Loucy (cell line): ENCODE data around the gene GPLD1.
A peak's percentile ranks its signal among the peaks of the same experiment; 100 is the strongest.

ENCODE experiments used
- H2AFZ ChIP-seq: fragments of 200-600 bp; sonication (generic); 2 replicates; pipeline ENCODE4 v1.6.0; 2016; ENCODE audit warnings: antibody characterized with exemption, mild to moderate bottlenecking, low read length, moderate library complexity
- H3F3A ChIP-seq: fragments of 200-600 bp; 2 replicates; pipeline ENCODE4 v1.6.0; 2016; ENCODE audit warnings: antibody characterized with exemption, low read depth, mild to moderate bottlenecking
- H3K27me3 ChIP-seq: fragments of 200-600 bp; sonication (generic); 2 replicates; pipeline ENCODE4 v1.6.1; 2014; ENCODE audit warnings: low read length, mild to moderate bottlenecking; ENCODE audit not compliant: insufficient read depth, poor library complexity, severe bottlenecking
- H3K36me3 ChIP-seq: fragments of 200-600 bp; sonication (generic); 2 replicates; pipeline ENCODE4 v1.6.1; 2016; ENCODE audit warnings: low read length; ENCODE audit not compliant: insufficient read depth
- H3K4me1 ChIP-seq: fragments of 200-600 bp; sonication (generic); 2 replicates; pipeline ENCODE4 v1.5.1; 2014; ENCODE audit warnings: low read length, mild to moderate bottlenecking; ENCODE audit not compliant: insufficient read depth, poor library complexity, severe bottlenecking
- H3K4me2 ChIP-seq: fragments of 200-600 bp; sonication (generic); 2 replicates; pipeline ENCODE4 v1.6.0; 2014; ENCODE audit warnings: antibody characterized with exemption, low read length, low read depth, mild to moderate bottlenecking; ENCODE audit not compliant: poor library complexity, severe bottlenecking
- H3K4me3 ChIP-seq: fragments of 200-600 bp; sonication (generic); 2 replicates; pipeline ENCODE4 v1.5.1; 2014; ENCODE audit warnings: low read length, mild to moderate bottlenecking, mixed read lengths; ENCODE audit not compliant: poor library complexity, severe bottlenecking
- H3K79me2 ChIP-seq: fragments of 200-600 bp; sonication (generic); 2 replicates; pipeline ENCODE4 v1.6.1; 2014; ENCODE audit warnings: low read length; ENCODE audit not compliant: insufficient read depth
- H3K9ac ChIP-seq: fragments of 200-600 bp; sonication (generic); 2 replicates; pipeline ENCODE4 v1.6.0; 2014; ENCODE audit warnings: mild to moderate bottlenecking, low read depth, low read length, moderate library complexity; ENCODE audit not compliant: poor library complexity, severe bottlenecking
- H3K9me2 ChIP-seq: fragments of 200-600 bp; sonication (generic); replicated peaks from 2 replicates; pipeline ENCODE4 v1.6.1; 2016; ENCODE audit warnings: low read depth, low read length, mixed read lengths
- H3K9me3 ChIP-seq: fragments of 200-600 bp; sonication (generic); 2 replicates; pipeline ENCODE4 v1.6.1; 2014; ENCODE audit warnings: mild to moderate bottlenecking, antibody characterized with exemption, low read length, low read depth; ENCODE audit not compliant: insufficient read depth
- H4K20me1 ChIP-seq: fragments of 200-600 bp; sonication (generic); 2 replicates; pipeline ENCODE4 v1.6.0; 2014; ENCODE audit warnings: antibody characterized with exemption, low read length, mild to moderate bottlenecking; ENCODE audit not compliant: insufficient read depth, poor library complexity, severe bottlenecking
- EZH2phosphoT487 ChIP-seq: fragments of 200-600 bp; IDR thresholded peaks from 2 replicates; pipeline ENCODE4 v1.6.1; 2018; ENCODE audit warnings: antibody characterized with exemption, mild to moderate bottlenecking, moderate library complexity, borderline replicate concordance
- TF ChIP-seq, protein P1 (sequence below): fragments of 200-600 bp; sonication (generic); conservative IDR thresholded peaks from 2 replicates; pipeline ENCODE4 v1.5.1; 2014; ENCODE audit warnings: mild to moderate bottlenecking, antibody characterized with exemption, low read length

Gene GPLD1

DNA sequence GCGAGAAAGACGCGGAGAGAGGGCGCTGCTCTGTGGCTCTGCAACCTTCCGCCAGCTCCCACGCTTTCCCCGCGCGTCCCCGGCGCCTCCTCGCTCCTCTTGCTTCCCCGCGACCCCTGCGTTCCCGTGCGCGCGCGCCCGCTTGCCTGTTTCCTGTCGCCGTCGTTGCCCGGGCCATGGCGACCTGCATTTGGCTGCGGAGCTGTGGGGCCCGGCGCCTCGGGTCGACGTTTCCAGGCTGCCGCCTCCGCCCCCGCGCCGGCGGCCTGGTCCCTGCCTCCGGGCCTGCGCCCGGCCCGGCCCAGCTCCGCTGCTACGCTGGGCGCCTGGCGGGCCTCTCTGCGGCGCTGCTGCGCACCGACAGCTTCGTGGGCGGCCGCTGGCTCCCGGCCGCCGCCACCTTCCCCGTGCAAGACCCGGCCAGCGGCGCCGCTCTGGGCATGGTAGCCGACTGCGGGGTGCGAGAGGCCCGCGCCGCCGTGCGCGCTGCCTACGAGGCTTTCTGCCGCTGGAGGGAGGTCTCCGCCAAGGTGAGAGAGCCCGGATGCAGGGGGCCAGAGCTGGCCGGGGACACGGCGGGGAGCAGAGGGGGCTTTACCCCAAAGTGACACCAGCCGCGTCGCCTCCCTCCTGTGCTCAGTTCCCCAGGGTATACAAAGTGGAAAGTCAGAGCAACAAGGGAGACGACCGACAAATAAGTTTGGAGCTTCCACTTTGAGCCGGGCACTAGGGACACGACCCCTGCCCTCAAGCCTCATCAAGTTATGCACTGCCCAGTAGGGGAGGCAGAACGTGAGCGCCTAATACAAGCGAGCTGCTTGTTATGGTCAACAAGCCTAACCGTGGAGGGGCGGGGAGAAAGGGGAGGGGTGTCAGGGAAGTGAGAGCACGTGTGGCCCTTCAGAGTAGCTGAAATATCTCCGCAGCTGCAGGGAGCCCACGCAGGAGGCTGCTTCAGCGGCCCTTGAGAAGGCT, 5.7 kb upstream of the GPLD1 start, which contains the start of gene ALDH5A1:
Gene ALDH5A1 (plus strand): TSS at position 149 of the 975 bp plus-strand sequence. CDS start 28 bp downstream, at position 177.
- Histone ChIP-seq H3K4me2 (peak within 1 kb of the TSS; percentile 89), H3K4me1 (peaks cover 28% of the 10 kb centered on the region), H3K9ac (peak within 1 kb of the TSS; percentile 68), H3K4me3 (peak within 1 kb of the TSS; percentile 82), H2AFZ (peak within 1 kb of the TSS; percentile 95), H3K9me3 (no peaks in the 10 kb centered on the region), H3K36me3 (no peaks in the 10 kb centered on the region), H4K20me1 (peaks cover 6% of the 10 kb centered on the region), H3K27me3 (no peaks in the 10 kb centered on the region), H3F3A (no peaks in the 10 kb centered on the region), H3K79me2 (no peaks in the 10 kb centered on the region), H3K9me2 (no peaks in the 10 kb centered on the region)
- TF ChIP-seq, protein P1, sequence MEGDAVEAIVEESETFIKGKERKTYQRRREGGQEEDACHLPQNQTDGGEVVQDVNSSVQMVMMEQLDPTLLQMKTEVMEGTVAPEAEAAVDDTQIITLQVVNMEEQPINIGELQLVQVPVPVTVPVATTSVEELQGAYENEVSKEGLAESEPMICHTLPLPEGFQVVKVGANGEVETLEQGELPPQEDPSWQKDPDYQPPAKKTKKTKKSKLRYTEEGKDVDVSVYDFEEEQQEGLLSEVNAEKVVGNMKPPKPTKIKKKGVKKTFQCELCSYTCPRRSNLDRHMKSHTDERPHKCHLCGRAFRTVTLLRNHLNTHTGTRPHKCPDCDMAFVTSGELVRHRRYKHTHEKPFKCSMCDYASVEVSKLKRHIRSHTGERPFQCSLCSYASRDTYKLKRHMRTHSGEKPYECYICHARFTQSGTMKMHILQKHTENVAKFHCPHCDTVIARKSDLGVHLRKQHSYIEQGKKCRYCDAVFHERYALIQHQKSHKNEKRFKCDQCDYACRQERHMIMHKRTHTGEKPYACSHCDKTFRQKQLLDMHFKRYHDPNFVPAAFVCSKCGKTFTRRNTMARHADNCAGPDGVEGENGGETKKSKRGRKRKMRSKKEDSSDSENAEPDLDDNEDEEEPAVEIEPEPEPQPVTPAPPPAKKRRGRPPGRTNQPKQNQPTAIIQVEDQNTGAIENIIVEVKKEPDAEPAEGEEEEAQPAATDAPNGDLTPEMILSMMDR, result peak; percentile 37
- TF ChIP-seq EZH2phosphoT487, result no peak

DNA sequence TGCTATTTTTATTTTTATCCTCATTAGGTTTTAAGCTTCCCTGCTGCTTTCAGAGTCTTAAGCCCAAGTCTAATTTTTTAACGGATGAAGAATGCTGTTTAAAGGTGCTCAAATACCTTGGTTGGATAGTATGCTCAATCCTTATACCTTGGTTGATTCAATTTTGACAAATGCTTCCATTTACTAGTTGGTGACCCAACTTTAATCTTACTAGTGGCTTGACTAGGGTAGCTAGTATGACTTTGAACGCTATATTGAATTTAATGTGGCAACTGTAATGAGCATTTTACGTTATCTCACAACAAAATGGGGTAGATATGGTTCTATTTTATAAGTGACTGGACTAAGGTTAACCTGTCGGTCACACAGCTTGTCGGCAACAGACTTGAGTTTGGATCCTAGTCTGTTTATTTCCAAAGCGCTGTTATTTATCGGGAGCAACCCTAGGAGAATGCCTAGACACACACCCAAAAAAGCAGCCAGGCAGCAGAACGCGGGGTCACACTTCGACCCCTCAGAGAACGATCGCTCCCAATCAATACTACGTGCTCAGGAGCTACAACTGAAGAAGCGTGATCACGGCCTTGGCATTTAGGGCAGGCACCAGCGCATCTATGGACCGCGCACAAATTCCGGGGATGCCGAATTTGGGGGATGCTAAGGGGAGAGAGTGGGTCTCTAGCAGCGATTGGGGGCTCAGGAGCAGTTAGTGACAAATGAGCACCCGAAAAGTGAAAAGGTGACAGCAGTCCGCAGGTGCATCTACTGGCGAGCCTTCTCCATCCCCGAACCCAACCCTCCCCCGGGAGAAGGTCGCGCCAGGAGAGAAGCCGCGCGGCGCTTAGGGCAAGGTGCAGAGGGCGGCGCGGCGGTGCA, 4.8 kb upstream of the GPLD1 start:
- Histone ChIP-seq H4K20me1 (peaks cover 6% of the 10 kb centered on the region), H3K4me3 (peak overlapping the region; percentile 82), H3K4me1 (peaks cover 28% of the 10 kb centered on the region), H3K9me2 (no peaks in the 10 kb centered on the region), H3K9me3 (no peaks in the 10 kb centered on the region), H3K36me3 (no peaks in the 10 kb centered on the region), H3K9ac (peak overlapping the region; percentile 68), H3F3A (no peaks in the 10 kb centered on the region), H2AFZ (peak overlapping the region; percentile 95), H3K4me2 (peak overlapping the region; percentile 89), H3K79me2 (no peaks in the 10 kb centered on the region), H3K27me3 (no peaks in the 10 kb centered on the region)
- no peak for TF ChIP-seq EZH2phosphoT487
- TF ChIP-seq, protein P1, result no peak; the same call in 1 of the 2 replicates

- H3K9me2 ChIP-seq, result no peaks in the 10 kb centered on the region
- no peak overlapping the region for H3K4me3 ChIP-seq
- TF ChIP-seq, protein P1, result peak; percentile 44
- no peak for TF ChIP-seq EZH2phosphoT487
- no peak overlapping the region for H3K9ac ChIP-seq
- no peak overlapping the region for H2AFZ ChIP-seq
- peaks cover 6% of the 10 kb centered on the region for H4K20me1 ChIP-seq
- no peaks in the 10 kb centered on the region for H3K9me3 ChIP-seq
- no peaks in the 10 kb centered on the region for H3K79me2 ChIP-seq
- H3K27me3 ChIP-seq, result no peaks in the 10 kb centered on the region
- H3K36me3 ChIP-seq, result no peaks in the 10 kb centered on the region
- H3K4me2 ChIP-seq, result no peak overlapping the region
- H3F3A ChIP-seq, result no peaks in the 10 kb centered on the region
- H3K4me1 ChIP-seq, result peaks cover 28% of the 10 kb centered on the region
Measured at GRCh38 chr6:24492475-24492874, 3.1 kb upstream of the GPLD1 start.
